GM04504 (cell line): ENCODE results near the gene SYNE1.
A peak's percentile ranks its signal among the peaks of the same experiment; 100 is the strongest.
"Not testable (repeated sequence)": the region's sequence is repeated elsewhere in the genome, so short reads cannot be mapped to it uniquely, and the experiment has no call there.

Source experiments
- DNase-seq: peaks from one replicate; pipeline ENCODE4 v3.0.0-alpha.2; 2012; ENCODE audit warnings: low read depth

Gene SYNE1

DNA sequence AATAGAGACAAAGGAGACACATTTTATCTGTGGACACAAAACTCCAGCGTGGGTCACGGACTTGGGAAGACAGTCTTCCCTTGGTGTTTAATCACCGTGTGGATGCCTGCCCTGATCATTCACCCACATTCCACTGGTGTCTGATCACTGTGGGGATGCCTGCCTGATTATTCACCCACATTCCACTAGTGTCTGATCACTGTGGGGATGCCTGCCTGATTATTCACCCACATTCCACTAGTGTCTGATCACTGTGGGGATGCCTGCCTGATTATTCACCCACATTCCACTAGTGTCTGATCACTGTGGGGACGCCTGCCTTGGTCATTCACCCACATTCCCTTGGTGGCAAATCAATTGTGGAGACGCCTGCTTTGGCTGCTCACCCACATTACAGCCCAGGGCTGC, 146.2 kb downstream of the SYNE1 start:
- not testable (repeated sequence) for DNase-seq

DNA sequence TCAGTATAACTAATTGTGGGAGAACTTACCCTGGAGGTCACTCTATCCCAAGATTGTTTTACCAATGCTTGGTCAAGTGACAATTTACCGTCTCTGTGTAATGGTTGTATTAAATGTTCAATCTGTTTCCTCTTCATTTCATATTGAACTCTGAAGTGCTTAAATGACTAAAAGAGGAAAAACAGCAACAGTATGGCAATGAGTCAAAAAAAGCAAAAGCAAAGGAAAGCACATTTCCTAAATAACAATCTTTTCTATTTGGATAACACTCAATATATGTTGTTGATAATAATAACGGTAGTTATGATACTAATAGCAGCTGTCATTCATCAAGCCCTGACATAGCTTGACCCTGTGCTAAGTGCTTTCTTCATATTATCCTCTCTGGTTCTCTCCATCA, 152.4 kb downstream of the SYNE1 start:
- no peak for DNase-seq

DNA sequence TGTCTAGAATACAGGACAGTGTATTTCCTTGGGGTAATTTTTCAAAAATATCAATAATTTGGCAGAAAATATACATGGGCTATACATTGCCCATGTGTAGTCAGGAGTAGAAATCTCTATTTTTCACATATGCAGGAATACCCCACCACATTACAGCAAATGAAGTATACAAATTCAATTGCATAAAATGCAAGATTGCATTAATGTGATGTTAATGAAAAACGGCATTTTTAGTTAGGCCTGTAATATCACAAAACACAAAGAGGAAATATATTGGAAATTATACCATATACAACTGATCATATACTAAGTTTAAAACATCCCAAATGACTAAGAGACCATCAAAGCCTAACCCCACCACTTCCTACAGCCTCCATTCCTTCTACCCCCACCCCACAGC, 154.9 kb downstream of the SYNE1 start:
- DNase-seq = no peak

DNA sequence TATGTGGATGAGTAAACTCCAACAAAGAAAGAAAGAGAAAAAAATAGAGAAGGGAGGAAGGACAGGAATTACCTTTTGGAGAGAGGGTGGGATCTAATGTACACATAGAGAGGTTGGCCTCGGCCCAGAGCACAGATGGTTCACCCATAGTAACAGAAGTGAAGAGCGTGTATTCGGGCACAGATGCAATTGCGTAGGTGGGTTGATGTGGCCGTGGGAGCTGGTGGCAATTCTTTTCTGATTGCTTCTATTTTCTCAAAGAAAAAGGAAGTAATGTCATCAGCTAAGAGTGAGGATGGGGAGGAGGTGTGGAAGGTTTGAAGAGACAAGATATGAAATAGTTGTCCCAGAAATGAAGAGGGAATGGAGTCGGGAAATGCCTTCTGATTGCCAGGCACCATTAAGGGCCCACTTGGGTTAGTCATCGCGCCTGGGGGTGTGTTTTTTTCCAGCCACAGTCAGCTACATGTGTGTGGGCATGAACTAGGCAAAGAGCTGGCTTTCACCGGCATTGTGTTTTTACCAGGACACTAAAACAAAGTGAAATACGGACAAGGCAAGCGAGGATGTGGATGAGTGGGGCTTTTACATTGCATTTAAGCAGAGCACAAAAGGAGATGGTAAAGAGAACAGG, 158.7 kb downstream of the SYNE1 start:
- no peak for DNase-seq

DNA sequence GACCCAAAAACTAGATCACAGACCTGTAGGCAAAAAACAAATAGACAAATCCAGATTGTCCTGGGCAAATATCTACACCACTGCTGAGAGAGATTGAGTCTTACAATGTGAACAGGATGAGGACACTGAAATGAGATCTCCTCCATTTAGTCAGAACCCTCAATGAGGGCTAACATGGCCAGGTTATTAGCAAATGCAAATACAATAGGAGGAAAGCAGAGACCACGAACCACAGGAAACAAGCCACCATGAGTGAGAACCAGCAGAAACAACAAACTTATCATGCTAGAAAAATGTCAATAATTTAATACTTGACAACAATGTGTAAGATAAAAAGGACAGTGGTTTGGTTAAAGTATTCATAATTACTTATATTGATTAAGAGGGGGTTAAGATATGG, 162.8 kb downstream of the SYNE1 start:
- DNase-seq = no peak

DNA sequence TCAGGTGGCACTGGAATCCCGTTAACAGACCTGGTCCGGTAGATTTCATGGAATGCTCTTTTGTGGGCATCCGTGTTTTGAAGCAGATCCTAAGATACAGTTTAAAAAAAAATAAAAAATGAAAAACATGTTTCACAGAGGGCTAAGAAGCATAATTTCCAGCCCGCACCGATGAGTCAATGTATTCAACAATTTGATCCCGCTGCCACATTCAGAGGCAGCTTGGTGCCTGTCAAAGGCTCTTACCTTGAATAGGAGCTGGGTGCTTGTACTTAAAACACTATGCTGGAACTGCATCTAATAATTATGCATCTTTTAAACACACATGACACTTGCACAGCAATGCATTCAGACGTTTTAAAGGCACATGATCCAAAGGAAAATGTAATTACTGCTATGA, 164.8 kb downstream of the SYNE1 start:
- no peak for DNase-seq

DNA sequence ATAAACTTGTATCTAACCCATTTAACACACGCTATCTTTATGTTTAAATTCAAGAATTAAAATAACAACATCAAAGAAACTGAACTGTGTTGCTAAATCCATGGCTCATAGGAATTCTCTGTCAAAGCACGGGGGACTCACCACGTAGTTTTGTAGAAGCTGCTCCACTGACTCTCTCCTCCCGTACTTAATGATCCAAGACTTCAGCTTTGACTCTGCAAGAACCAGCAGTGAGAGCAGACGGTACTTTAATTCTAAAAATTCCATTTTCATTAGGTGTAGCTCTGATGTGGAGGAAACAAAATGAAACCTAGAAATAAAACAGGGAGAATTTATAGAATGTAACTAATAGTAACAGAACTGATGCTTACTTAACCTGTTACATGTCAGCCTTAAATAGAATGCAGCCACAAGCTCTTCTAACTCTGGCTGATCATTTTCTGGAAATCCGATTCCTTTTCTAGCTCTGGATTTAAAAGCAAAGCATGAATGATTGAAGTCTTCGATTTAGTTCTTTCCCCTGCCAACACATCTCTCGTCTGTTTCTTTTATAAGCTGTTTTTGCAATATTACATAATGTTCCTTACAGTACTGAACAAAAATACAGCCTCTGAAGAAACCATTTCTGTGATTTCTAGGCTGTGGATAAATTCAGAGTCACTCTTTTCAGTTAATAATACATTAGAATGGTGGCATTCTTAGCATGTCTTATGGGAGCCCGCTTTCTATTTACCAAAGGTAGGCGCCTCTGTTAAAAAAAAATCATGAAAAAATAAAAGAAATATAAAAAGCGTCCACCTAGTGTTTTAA, 165.5 kb downstream of the SYNE1 start:
- DNase-seq = no peak

DNA sequence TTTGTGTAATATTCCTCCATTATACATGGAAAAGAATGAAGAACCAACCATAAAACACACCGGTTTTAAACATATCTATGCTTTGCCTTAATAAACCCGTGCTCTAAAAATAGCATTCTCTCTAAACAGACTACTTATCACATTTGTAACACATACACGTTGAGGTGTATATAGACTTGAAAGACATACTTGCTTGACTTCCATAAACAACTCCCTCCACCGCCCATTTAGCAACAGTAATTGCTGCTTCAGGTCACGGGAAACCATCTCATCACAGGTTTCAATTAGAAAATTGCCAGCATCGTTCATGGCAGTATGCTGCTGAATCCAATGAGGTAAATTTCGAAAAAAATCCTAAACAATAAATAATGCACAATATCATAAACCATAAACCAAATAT, 174.0 kb downstream of the SYNE1 start:
- DNase-seq = no peak

DNA sequence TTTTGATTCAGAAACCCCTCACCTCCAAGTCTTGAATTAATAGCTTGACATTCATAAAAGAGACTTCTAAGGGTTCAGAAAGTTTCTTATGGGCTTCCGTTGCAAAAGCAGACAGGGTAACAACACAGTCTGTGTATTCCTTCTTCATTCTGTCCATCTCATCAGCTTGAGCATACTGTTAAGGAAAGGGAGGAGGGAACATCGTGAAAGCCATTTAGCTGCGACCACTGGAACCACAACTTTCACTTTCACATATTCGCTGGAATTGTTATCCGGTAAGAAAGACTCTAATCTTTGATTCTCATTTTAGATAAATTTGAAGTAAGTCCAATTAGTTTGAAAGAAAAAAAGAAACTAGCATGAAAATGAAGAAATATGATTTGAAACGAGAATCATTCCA, 174.4 kb downstream of the SYNE1 start:
- no peak for DNase-seq

DNA sequence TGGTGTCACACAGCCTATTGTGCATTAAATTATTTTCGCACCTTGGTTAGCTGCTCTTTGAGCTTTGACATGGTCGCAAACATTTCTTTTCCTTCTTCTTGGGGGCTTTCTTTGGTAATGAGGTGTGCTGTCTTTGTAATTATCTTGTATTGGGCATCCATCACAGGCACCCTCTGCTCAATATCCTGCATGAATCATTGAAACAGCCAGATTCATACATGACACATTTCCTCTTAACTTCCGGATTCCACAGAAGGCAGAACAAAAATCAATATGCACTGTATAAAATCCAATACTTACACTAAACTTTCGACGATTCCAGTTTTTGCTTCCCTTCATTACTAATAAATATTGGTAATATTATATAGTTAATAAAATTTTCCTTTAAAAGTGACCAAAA, 175.6 kb downstream of the SYNE1 start:
- no peak for DNase-seq

DNA sequence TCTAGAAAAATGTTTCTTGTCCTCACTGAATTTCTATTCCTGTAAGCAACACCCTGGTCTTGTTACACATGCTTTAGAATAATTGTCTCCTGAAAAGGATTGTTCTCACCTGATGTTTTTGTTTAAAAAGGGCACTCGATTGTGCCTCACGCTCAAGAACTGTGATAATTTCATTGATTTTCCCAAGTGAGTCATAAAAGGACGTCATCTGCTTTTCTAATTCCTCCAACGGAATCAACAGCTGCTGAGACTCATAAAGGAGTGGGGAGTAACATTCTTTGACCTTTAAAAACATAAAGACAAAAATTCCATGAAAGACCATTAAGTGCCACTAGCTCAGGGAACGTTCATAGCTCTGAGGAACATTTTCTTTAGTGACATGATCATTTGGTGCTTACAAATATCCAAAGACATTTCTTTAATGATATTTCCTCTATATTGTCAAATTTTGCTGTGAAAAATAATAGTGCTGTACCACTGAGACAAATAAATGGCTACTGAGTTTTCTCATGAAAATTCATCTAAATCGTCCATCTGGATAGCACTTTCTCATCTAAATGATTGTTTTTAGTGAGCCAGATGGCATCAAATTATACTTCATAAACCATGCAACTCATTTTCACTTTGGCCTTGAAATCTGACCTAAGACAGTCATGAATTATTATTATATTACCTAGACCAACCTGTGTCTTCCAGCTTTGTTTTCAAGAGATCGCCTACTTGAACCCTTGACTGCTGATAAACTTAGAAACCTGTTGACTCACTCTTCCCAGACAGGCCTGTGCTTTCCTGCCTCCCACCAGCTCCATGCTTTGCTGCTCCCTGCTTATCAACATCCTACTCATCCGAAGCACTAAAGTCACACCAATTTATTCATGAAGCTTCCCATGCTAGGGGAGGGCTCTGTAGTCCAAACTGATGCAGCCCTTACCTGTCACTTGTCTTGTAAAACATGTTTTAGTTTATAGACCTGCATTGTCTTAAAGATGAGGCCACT, 178.2 kb downstream of the SYNE1 start:
- DNase-seq = peak; percentile 8

DNA sequence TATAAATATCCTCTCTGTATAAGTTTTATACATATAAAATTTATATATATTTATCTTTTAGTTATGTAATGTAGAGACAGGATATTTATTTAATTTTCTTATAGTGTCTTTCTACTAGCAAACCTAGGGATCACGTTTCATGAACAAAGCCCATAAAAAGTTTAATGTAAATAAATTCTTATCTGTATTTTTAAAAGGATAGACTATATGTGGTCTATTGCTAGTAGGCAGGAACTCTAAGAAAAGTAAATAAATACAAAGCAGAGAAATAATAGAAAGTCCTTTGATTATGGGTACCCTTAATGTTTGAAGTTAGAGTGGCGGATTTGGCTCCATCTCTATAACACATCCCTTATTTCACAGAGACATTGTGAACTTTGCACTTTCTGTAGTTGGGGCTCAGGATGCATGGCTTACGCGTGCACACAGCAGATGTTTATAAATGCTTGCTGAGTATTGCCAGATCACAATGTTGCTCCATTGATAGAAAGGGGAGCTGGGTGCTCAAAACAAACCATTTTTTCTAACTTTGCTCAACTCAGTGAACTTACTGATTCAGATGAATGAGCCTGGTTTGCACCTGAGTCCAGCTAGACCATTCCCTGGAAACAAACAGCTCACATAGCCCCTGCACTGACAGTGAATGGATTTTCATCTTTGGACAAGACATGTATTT, 179.1 kb downstream of the SYNE1 start:
- DNase-seq = no peak

DNA sequence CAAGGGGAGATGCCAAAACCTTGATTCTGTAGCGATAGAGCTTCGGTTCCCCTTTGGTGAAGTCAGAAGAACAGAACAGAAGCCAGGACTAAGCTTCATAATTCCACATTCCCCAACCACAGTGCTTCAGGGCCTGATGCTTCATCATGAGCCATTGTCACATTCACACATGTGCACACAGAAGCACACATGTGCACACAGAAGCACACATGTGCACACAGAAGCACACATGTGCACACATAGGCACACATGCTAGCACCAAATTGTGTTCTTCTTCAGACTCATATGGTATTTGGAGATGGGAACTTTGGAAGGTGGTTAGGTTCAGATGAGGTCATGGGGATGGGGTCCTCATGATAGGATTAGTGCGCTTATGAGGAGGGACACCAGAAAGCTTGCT, 183.2 kb downstream of the SYNE1 start:
- DNase-seq = no peak

DNA sequence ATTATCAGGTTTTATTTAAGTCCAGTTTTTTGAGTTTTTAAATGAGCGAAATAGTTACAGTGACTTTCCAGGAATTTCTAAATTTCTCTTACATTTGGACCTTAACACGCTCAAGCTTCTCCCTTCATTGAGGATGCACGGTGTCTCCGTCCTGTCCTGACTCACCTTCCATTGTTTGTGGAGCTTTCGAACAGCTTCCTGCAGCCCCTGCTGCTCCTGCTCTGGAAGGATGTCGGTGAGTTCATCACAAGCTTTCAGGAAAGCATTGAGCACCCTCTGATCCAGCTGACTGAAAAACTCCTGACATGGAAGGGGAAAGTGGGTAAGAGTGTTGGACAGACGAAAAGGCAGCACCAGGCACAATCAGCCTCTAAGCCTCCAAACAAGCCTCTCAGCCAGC, 183.7 kb downstream of the SYNE1 start:
- DNase-seq = no peak

DNA sequence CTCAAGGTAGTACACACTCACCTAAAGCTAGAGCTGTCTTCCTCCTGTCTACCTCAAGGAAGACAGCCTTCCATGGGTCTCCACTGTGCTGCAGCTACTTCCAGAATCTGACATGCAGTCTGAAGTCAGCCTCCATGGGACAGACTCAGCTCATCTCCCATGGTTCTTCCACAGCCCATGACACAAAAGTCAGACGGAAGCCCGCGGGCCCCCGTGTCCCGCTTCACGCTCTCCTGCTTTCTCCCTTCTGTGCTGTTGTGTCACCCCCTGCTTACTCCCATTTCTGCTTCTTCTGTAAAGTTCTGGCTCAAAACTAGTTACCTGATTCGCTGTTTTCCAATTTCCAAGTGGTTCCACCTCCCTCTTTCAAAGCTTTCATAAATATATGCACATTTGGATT, 184.5 kb downstream of the SYNE1 start:
- no peak for DNase-seq

DNA sequence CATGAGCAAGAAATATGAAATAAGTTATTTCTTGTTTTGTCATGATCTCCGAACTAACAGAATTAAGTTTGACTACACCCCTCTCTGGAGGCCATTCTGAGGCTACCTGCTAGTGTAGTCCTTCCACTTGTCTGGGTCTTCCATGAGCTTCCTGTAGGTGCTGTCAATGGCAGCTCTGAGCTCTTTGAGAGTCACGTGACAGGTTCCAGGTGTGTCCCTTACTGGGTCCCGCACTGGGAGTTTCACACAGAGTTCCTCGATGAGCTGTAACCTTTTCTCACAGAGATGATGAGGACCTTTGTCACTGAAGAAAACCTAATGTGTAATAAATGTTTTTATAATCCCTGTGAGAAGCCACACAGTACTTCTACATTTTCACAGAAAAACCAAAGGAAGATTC, 186.6 kb downstream of the SYNE1 start:
- DNase-seq = no peak

DNA sequence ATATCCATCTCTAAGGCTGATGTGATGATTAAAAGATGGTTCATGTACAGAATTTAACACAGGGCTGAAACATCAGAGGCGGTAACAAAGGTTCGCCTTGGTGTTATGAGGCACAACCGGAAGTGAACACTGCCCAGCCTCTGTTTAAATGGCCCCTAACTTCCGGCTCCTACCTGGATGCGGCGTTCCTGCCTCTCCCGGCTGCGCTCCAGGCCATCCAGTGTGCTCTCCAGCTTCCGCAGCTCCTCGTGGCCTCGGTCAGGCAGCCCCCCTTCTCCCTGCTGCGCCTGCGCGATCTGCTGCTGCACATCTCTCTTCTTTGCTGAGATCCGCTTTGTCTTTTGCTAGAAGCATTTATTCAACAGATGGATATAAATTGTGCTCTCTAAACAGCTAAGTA, 195.3 kb downstream of the SYNE1 start:
- DNase-seq = no peak

DNA sequence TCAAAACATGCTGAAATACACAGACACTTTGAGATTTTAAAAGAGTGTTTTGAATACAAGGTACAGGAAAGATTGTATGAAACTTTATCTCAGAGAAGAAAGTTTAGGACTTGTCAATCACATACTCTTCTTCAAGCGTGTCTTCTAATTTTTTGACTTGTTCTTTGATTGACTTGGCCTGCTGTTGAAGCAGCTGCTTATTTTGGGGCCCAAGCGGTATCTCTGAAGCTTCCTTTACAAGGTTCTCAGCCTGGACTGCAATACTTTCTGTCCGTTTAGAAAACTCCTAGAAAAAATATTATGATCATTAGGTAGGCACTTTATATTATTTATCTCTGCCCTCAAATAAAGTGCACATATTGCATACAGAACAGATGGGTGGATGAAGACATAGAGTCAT, 201.3 kb downstream of the SYNE1 start:
- no peak for DNase-seq

DNA sequence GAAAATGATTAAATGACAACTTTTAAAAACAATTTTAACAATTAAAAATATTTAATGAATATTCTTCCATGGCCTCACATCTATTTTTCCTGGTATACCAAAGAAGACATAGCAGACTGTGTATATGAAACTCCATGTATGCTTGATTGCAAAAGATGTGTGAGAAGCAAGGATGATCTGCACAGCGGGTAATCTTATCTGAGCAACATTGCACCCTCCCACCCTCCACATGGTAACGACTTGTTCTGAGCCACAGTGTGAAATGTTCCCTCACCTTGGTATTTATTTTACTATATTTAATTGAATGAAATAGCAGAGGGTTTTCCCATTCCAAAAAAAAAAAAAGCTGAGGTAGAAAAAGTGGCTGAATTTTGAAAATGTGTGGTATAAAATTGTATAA, 204.4 kb downstream of the SYNE1 start:
- DNase-seq = no peak

DNA sequence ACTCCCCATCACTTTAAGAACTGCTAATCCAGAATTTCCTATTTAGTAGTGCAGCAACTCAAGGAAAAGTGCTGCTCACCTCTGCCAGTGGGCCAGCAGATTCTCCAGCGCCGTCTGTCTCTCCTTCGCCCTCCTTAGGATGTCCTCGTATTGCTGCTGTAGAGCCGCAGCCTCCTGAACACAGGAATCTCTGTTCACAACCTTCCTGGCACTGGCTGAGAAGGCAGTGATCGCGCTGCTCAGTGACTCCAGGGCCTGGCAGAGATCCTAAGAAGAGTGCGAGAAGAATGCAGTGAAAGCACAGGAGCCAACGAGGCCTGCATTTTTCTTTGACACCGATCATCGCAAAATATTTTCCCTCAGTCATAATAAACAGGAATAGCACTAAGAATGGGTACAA, 209.0 kb downstream of the SYNE1 start:
- DNase-seq = no peak

DNA sequence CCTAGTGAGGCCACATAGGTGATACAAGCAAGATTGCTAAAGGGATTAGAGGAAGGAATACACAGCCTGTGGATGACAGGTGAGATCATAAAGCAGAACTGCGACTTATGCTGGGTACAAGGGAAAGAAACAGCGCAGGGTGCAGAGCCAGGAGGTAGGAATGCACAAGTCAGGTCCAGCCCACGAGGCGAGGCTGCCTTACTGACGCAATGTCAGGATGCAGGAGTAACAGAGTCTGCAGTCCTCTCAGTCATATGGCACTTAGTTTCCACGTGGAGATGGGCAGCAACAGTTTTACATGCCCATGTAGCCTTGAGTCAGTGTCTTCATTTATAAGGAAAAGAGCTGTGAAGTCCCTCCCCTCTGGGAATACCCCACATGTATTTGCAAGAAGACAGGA, 210.9 kb downstream of the SYNE1 start:
- DNase-seq = no peak
